Parathyroid adenoma (tissue), 2 donors: ENCODE measurements around the gene GPRASP3.

Experiments
- H2AFZ ChIP-seq: fragments of 300-600 bp; sonication (generic); one replicate; pipeline ENCODE4 v1.7.0; 2017; ENCODE audit warnings: antibody characterized with exemption, mild to moderate bottlenecking
- H3K27ac ChIP-seq: fragments of 300-600 bp; sonication (generic); one replicate; pipeline ENCODE4 v1.7.0; 2017
- H3K27me3 ChIP-seq: fragments of 300-600 bp; sonication (generic); one replicate; pipeline ENCODE4 v1.7.0; 2017; ENCODE audit warnings: low read length; ENCODE audit not compliant: control insufficient read depth, insufficient read depth
- H3K36me3 ChIP-seq: fragments of 300-600 bp; sonication (generic); one replicate; pipeline ENCODE4 v1.7.0; 2017; ENCODE audit warnings: low read length; ENCODE audit not compliant: control insufficient read depth, insufficient read depth
- H3K4me1 ChIP-seq: fragments of 300-600 bp; sonication (generic); one replicate; pipeline ENCODE4 v1.7.0; 2017; ENCODE audit warnings: control low read depth
- H3K4me2 ChIP-seq: fragments of 300-600 bp; sonication (generic); one replicate; pipeline ENCODE4 v1.7.0; 2017; ENCODE audit warnings: low read length
- H3K4me3 ChIP-seq: fragments of 300-600 bp; sonication (generic); one replicate; pipeline ENCODE4 v1.7.0; 2017; ENCODE audit warnings: low read depth, low read length
- H3K79me2 ChIP-seq: fragments of 300-600 bp; sonication (generic); one replicate; pipeline ENCODE4 v1.7.0; 2017; ENCODE audit warnings: control low read depth
- H3K9ac ChIP-seq: fragments of 300-600 bp; sonication (generic); one replicate; pipeline ENCODE4 v1.7.0; 2017; ENCODE audit warnings: mild to moderate bottlenecking
- H3K9me3 ChIP-seq: fragments of 300-600 bp; sonication (generic); one replicate; pipeline ENCODE4 v1.7.0; 2017; ENCODE audit warnings: low read length; ENCODE audit not compliant: control insufficient read depth
- TF ChIP-seq, protein P1 (sequence below): fragments of 300-600 bp; sonication (generic); IDR thresholded peaks from one replicate; pipeline ENCODE4 v1.7.0; 2017; ENCODE audit warnings: antibody characterized with exemption, mild to moderate bottlenecking
- donor health status: primary hyperparathyroidism.

Gene GPRASP3

GRCh38 chrX:102694749-102695148, 25.8 kb upstream of the GPRASP3 start:
- Histone ChIP-seq H3K9me3 (no peaks in the 10 kb centered on the region), H3K36me3 (no peaks in the 10 kb centered on the region), H3K9ac (no peak overlapping the region), H3K4me3 (no peak overlapping the region), H3K27ac (no peak overlapping the region), H3K4me1 (no peaks in the 10 kb centered on the region), H2AFZ (no peak overlapping the region), H3K4me2 (no peak overlapping the region), H3K27me3 (no peaks in the 10 kb centered on the region), H3K79me2 (peaks cover 3% of the 10 kb centered on the region)
- TF ChIP-seq, protein P1, sequence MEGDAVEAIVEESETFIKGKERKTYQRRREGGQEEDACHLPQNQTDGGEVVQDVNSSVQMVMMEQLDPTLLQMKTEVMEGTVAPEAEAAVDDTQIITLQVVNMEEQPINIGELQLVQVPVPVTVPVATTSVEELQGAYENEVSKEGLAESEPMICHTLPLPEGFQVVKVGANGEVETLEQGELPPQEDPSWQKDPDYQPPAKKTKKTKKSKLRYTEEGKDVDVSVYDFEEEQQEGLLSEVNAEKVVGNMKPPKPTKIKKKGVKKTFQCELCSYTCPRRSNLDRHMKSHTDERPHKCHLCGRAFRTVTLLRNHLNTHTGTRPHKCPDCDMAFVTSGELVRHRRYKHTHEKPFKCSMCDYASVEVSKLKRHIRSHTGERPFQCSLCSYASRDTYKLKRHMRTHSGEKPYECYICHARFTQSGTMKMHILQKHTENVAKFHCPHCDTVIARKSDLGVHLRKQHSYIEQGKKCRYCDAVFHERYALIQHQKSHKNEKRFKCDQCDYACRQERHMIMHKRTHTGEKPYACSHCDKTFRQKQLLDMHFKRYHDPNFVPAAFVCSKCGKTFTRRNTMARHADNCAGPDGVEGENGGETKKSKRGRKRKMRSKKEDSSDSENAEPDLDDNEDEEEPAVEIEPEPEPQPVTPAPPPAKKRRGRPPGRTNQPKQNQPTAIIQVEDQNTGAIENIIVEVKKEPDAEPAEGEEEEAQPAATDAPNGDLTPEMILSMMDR: no peak

GRCh38 chrX:102696306-102696705, 24.2 kb upstream of the GPRASP3 start:
- H3K36me3 ChIP-seq: no peaks in the 10 kb centered on the region
- H3K27ac ChIP-seq: no peak overlapping the region
- H3K4me1 ChIP-seq: no peaks in the 10 kb centered on the region
- no peak overlapping the region for H3K4me3 ChIP-seq
- H3K9me3 ChIP-seq: no peaks in the 10 kb centered on the region
- no peaks in the 10 kb centered on the region for H3K79me2 ChIP-seq
- no peak overlapping the region for H3K9ac ChIP-seq
- no peak overlapping the region for H2AFZ ChIP-seq
- no peaks in the 10 kb centered on the region for H3K27me3 ChIP-seq
- TF ChIP-seq, protein P1: no peak
- no peak overlapping the region for H3K4me2 ChIP-seq

DNA sequence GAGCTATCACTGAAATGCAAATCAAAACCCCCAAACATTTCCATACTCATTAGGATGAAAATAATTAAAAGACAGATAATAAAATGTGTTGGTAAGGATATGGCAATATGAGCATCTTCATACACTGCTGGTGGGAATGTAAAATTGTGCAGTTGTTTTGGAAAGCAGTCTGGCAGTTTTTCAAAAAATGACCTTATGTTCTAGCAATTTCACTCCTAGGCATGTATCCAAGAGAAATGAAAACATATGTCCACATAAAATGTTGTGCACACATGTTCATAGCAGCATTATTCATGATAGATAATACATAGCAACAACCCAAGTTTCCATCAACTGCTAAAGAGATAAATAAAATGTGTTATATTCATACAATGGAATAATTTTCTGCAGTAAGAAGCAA, 23.0 kb upstream of the GPRASP3 start:
- Histone ChIP-seq H3K9ac (no peak overlapping the region), H3K27ac (no peak overlapping the region), H2AFZ (no peak overlapping the region), H3K36me3 (no peaks in the 10 kb centered on the region), H3K4me3 (no peak overlapping the region), H3K4me2 (no peak overlapping the region), H3K4me1 (no peaks in the 10 kb centered on the region), H3K9me3 (no peaks in the 10 kb centered on the region), H3K79me2 (no peaks in the 10 kb centered on the region), H3K27me3 (no peaks in the 10 kb centered on the region)
- TF ChIP-seq, protein P1: no peak

DNA sequence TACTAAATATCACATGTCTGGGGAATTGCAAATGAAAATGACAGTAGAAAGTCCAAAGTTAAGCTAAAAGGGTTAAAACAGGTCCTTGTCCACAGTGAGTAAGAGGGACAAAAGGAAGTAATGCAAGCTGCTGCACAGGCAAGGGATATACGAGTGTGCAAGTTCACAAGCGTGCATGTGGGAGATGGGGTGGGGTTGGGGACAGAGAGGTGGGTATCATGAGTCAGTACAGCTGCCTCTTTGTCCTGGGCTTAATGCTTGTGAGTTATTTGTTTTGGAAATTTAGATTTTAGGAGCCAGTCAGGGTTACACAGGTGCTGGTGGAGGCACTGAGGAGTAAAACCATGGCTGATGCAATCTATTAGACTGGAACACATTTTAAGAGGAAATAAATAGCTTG, 11.6 kb upstream of the GPRASP3 start:
- H3K9ac ChIP-seq: no peak overlapping the region
- peaks cover 4% of the 10 kb centered on the region for H3K4me1 ChIP-seq
- H3K9me3 ChIP-seq: no peaks in the 10 kb centered on the region
- no peak overlapping the region for H3K4me2 ChIP-seq
- H3K27ac ChIP-seq: no peak overlapping the region
- H3K79me2 ChIP-seq: peaks cover 3% of the 10 kb centered on the region
- TF ChIP-seq, protein P1: no peak
- H3K4me3 ChIP-seq: no peak overlapping the region
- no peak overlapping the region for H2AFZ ChIP-seq
- H3K27me3 ChIP-seq: no peaks in the 10 kb centered on the region
- H3K36me3 ChIP-seq: no peaks in the 10 kb centered on the region

DNA sequence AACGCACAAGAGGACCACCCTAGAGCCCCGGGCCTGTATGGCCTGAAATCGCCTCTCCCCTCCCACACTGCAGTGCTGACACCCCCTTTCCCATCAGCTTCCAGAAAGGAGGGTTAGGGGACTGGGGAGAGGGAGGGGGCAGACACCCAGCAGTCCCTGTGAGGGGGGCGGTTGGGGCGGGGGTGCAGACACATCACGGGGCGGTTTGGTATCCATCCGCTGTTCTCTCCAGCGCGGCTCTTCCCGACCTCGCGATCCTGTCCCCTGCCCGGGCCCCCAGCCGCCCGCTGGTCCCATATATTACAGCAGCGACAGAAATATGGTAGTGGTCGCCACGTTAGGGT, 8.7 kb upstream of the GPRASP3 start:
- TF ChIP-seq, protein P1: no peak
- peak overlapping the region; percentile 61 for H3K9ac ChIP-seq
- H3K36me3 ChIP-seq: no peaks in the 10 kb centered on the region
- H3K79me2 ChIP-seq: peaks cover 7% of the 10 kb centered on the region
- H3K4me2 ChIP-seq: peak overlapping the region; percentile 74
- H3K4me3 ChIP-seq: peak overlapping the region; percentile 76
- no peaks in the 10 kb centered on the region for H3K27me3 ChIP-seq
- peaks cover 4% of the 10 kb centered on the region for H3K4me1 ChIP-seq
- peak overlapping the region; percentile 90 for H2AFZ ChIP-seq
- H3K9me3 ChIP-seq: no peaks in the 10 kb centered on the region
- no peak overlapping the region for H3K27ac ChIP-seq
